GM18519 (cell line): ENCODE measurements around the gene CYP27A1.
"Not testable (repeated sequence)": the region's sequence is repeated elsewhere in the genome, so short reads cannot be mapped to it uniquely, and the experiment has no call there.

ENCODE experiments used
- ATAC-seq: cut with Tn5 transposase; IDR thresholded peaks from one replicate; pipeline ENCODE4 v1.9.1; 2021; ENCODE audit warnings: mild to moderate bottlenecking, moderate library complexity; ENCODE audit not compliant: unreplicated experiment, low FRiP score

The CYP27A1 gene

GRCh38 chr2:218829868-218830451, 48.0 kb downstream of the CYP27A1 start:
- ATAC-seq = no peak

GRCh38 chr2:218830526-218831306, 48.8 kb downstream of the CYP27A1 start:
- no peak for ATAC-seq

- no peak for ATAC-seq
Measured at GRCh38 chr2:218831378-218831990, 49.5 kb downstream of the CYP27A1 start, which contains the start of gene PRKAG3. TSS of gene PRKAG3 (minus strand) at chr2:218831803.

GRCh38 chr2:218832081-218832480, 50.1 kb downstream of the CYP27A1 start:
- ATAC-seq = no peak

- no peak for ATAC-seq
Measured at GRCh38 chr2:218832520-218832919, 50.6 kb downstream of the CYP27A1 start.

GRCh38 chr2:218833023-218833609, 51.2 kb downstream of the CYP27A1 start:
- ATAC-seq = no peak

- no peak for ATAC-seq
Measured at GRCh38 chr2:218834685-218835084, 52.7 kb downstream of the CYP27A1 start.

- no peak for ATAC-seq
Measured at GRCh38 chr2:218837495-218837894, 55.5 kb downstream of the CYP27A1 start.

- no peak for ATAC-seq
Measured at GRCh38 chr2:218839430-218839829, 57.5 kb downstream of the CYP27A1 start.

- no peak for ATAC-seq
Measured at GRCh38 chr2:218839888-218840287, 57.9 kb downstream of the CYP27A1 start.

- not testable (repeated sequence) for ATAC-seq
Measured at GRCh38 chr2:218844334-218844733, 62.4 kb downstream of the CYP27A1 start.

- not testable (repeated sequence) for ATAC-seq
Measured at GRCh38 chr2:218846963-218847362, 65.0 kb downstream of the CYP27A1 start.

GRCh38 chr2:218849721-218850120, 67.8 kb downstream of the CYP27A1 start:
- ATAC-seq = no peak

- no peak for ATAC-seq
Measured at GRCh38 chr2:218850796-218851195, 68.8 kb downstream of the CYP27A1 start.

- ATAC-seq = no peak
Measured at GRCh38 chr2:218851286-218851685, 69.3 kb downstream of the CYP27A1 start.

GRCh38 chr2:218852911-218853667, 71.1 kb downstream of the CYP27A1 start:
- ATAC-seq = no peak

- no peak for ATAC-seq
Measured at GRCh38 chr2:218853766-218854165, 71.8 kb downstream of the CYP27A1 start.

GRCh38 chr2:218854860-218855259, 72.9 kb downstream of the CYP27A1 start:
- no peak for ATAC-seq

GRCh38 chr2:218855305-218856166, 73.6 kb downstream of the CYP27A1 start:
- no peak for ATAC-seq
